Upper lobe of left lung (tissue), 6 donors: ENCODE results near the gene STIL. TPM values are rescaled to one million over a fixed set of nuclear protein-coding genes. Genes with fewer than 3 reads are reported as not detected.
A peak's percentile ranks its signal among the peaks of the same experiment; 100 is the strongest.

Experiments used
- ATAC-seq, 2 donors: fragments of 200-7000 bp; cut with Tn5 transposase; one replicate each; pipeline ENCODE4 v1.9.1; 2022; ENCODE audit warnings: mild to moderate bottlenecking in 2 of 2, moderate library complexity in 2 of 2; ENCODE audit not compliant: low FRiP score in 2 of 2
- DNase-seq, 2 donors: peaks; one replicate each; pipeline ENCODE4 v3.0.0-alpha.2; 2019 to 2020
- H3K27ac ChIP-seq, 4 donors: fragments of 200-600 bp; sonication (generic); one replicate each; pipeline ENCODE4 v1.5.1; 2016 to 2019
- H3K27me3 ChIP-seq, 4 donors: fragments of 200-600 bp; sonication (generic); one replicate each; pipeline ENCODE4 v1.5.1; 2017 to 2019
- H3K36me3 ChIP-seq, 4 donors: fragments of 200-600 bp; sonication (generic); one replicate each; pipeline ENCODE4 v1.5.1; 2016 to 2019
- H3K4me1 ChIP-seq, 4 donors: fragments of 200-600 bp; sonication (generic); one replicate each; pipeline ENCODE4 v1.5.1; 2018 to 2019
- H3K4me3 ChIP-seq, 4 donors: fragments of 200-600 bp; sonication (generic); one replicate each; pipeline ENCODE4 v1.5.1; 2017 to 2019; ENCODE audit warnings: mild to moderate bottlenecking in 2 of 4, moderate library complexity in 1 of 4
- H3K9me3 ChIP-seq, 4 donors: fragments of 200-600 bp; sonication (generic); one replicate each; pipeline ENCODE4 v1.5.1; 2018 to 2019
- CTCF ChIP-seq, 6 experiments: fragments of 450-650 bp in 4 of 6; fragments of 200-600 bp in 2 of 6; sonication (generic) in 2 of 6; IDR thresholded peaks; one replicate each; pipeline ENCODE4 v1.5.1; 2016 to 2019; ENCODE audit warnings: antibody characterized with exemption in 6 of 6
- EP300 ChIP-seq, 4 donors: sonication (generic); formaldehyde crosslinking; IDR thresholded peaks; one replicate each; pipeline ENCODE4 v1.5.1; 2017; ENCODE audit warnings: antibody characterized with exemption in 4 of 4, control low read depth in 2 of 4
- POLR2A ChIP-seq, 4 donors: fragments of 450-650 bp; IDR thresholded peaks; one replicate each; pipeline ENCODE4 v1.5.1; 2016 to 2017; ENCODE audit warnings: antibody characterized with exemption in 4 of 4, mild to moderate bottlenecking in 2 of 4
- POLR2AphosphoS5 ChIP-seq, 2 donors: sonication (generic); formaldehyde crosslinking; IDR thresholded peaks; one replicate each; pipeline ENCODE4 v1.5.1; 2017; ENCODE audit warnings: antibody characterized with exemption in 2 of 2
- WGBS, 2 donors: methylation state at CpG; one replicate each; pipeline ENCODE4 v1.1.5; 2017 to 2018; 5-methylcytosine and 5-hydroxymethylcytosine counted together
- total RNA-seq, 6 donors: library from RNA; depleted of rRNA in 4 of 6; stranded (reverse); fragments of >200 nt in 4 of 6; gene quantifications; one replicate each; pipeline versions ENCODE4 v1.1.0 to v1.2.1, GENCODE V29; 2016 to 2021
- donor health status: DM: no; HTN: no; CAD: no; lungs with moderate emphysema.
- donor health status: DM: no; HTN: yes; CAD: no; lungs with severe emphysema.

STIL gene
- total RNA-seq, 6 donors from 2014 or later = 1.1 to 7.0 (median 2.9) TPM

GRCh38 chr1:47249755-47250154, 64.2 kb downstream of the STIL start:
- no peak overlapping the region for H3K27ac ChIP-seq
- H3K27me3 ChIP-seq = no peaks in the 10 kb centered on the region
- peaks cover 0 to 4% (median 0%) of the 10 kb centered on the region in 4 donors for H3K36me3 ChIP-seq
- no peaks in the 10 kb centered on the region for H3K9me3 ChIP-seq
- TF ChIP-seq CTCF (IDR thresholded peaks at IDR 0.05) (no peak), POLR2A (IDR thresholded peaks at IDR 0.05) (no peak), POLR2AphosphoS5 (IDR thresholded peaks at IDR 0.05) (no peak), EP300 (IDR thresholded peaks at IDR 0.05) (no peak)
- no peaks in the 10 kb centered on the region for H3K4me1 ChIP-seq
- no peak overlapping the region for H3K4me3 ChIP-seq
- DNase-seq = no peak
- WGBS, 2 donors = 90 to 95% methylated on average over 3 of the region's 3 CpGs
- ATAC-seq = no peak

- Histone ChIP-seq H3K36me3 (no peaks in the 10 kb centered on the region), H3K4me1 (peaks cover 0 to 10% (median 7%) of the 10 kb centered on the region in 4 donors), H3K27ac (peak overlapping the region in 2 of 4 donors; percentile 18 to 40), H3K9me3 (no peaks in the 10 kb centered on the region), H3K27me3 (no peaks in the 10 kb centered on the region), H3K4me3 (no peak overlapping the region)
- DNase-seq = no peak
- no peak for TF ChIP-seq POLR2A (IDR thresholded peaks at IDR 0.05)
- TF ChIP-seq CTCF (IDR thresholded peaks at IDR 0.05) = no peak
- ATAC-seq = no peak
- WGBS, 2 donors = 67 to 78% methylated on average over 3 of the region's 3 CpGs
Observed at GRCh38 chr1:47244339-47244862, 69.5 kb downstream of the STIL start.

- no peak for DNase-seq
- H3K27ac ChIP-seq = peak overlapping the region in 2 of 4 donors; percentile 18 to 40
- peaks cover 0 to 10% (median 8%) of the 10 kb centered on the region in 4 donors for H3K4me1 ChIP-seq
- no peak overlapping the region for H3K4me3 ChIP-seq
- no peaks in the 10 kb centered on the region for H3K27me3 ChIP-seq
- no peaks in the 10 kb centered on the region for H3K36me3 ChIP-seq
- no peaks in the 10 kb centered on the region for H3K9me3 ChIP-seq
- ATAC-seq = no peak
- WGBS, 2 donors = 49 to 53% methylated on average over 5 of the region's 5 CpGs
- TF ChIP-seq POLR2AphosphoS5 (IDR thresholded peaks at IDR 0.05) = no peak
- no peak for TF ChIP-seq POLR2A (IDR thresholded peaks at IDR 0.05)
- no peak for TF ChIP-seq CTCF (IDR thresholded peaks at IDR 0.05)
- TF ChIP-seq EP300 (IDR thresholded peaks at IDR 0.05) = peak in 1 of 4 donors; percentile 58
Observed at GRCh38 chr1:47243910-47244309, 70.0 kb downstream of the STIL start.

GRCh38 chr1:47241114-47242113, 72.5 kb downstream of the STIL start:
- WGBS, 2 donors = 70 to 79% methylated on average over 11 of the region's 11 CpGs
- H3K4me3 ChIP-seq = no peak overlapping the region
- no peaks in the 10 kb centered on the region for H3K9me3 ChIP-seq
- peaks cover 6 to 12% (median 10%) of the 10 kb centered on the region in 4 donors for H3K4me1 ChIP-seq
- H3K27ac ChIP-seq = peak overlapping the region; percentile 47 to 85 (median 74)
- peak in 1 of 2 donors; percentile 57 for ATAC-seq
- TF ChIP-seq EP300 (IDR thresholded peaks at IDR 0.05) (peak in 2 of 4 donors; percentile 77 to 91), CTCF (IDR thresholded peaks at IDR 0.05) (no peak), POLR2AphosphoS5 (IDR thresholded peaks at IDR 0.05) (peak; percentile 75 to 81), POLR2A (IDR thresholded peaks at IDR 0.05) (no peak)
- no peak for DNase-seq
- no peaks in the 10 kb centered on the region for H3K36me3 ChIP-seq
- no peaks in the 10 kb centered on the region for H3K27me3 ChIP-seq
